Naive thymus-derived CD8-positive, alpha-beta T cell (primary cell): ENCODE results near the gene NDUFV1. TPM values are rescaled to one million over a fixed set of nuclear protein-coding genes. Genes with fewer than 3 reads are reported as not detected.
A peak's percentile ranks its signal among the peaks of the same experiment; 100 is the strongest.

Source experiments
- ATAC-seq, 2 donors: fragments of 150-1000 bp; cut with Tn5 transposase in 1 of 2; sonication (Bioruptor Pico), chemical (Tn5 transposase) in 1 of 2; 1 replicate in 1 of 2; 2 replicates in 1 of 2; pipeline ENCODE4 v1.10.0; 2021; ENCODE audit warnings: mild to moderate bottlenecking in 2 of 2, moderate library complexity in 2 of 2
- POLR2A ChIA-PET: fragments of 350-600 bp; sonication (Branson Sonifier 250); formaldehyde crosslinking; loops from one replicate; lab custom pipeline; 2021; ENCODE audit warnings: antibody characterized with exemption; lab: Charles Lee
- DNase-seq, 10 donors: peaks; one replicate each; pipeline versions ENCODE4 v3.0.0 to v3.0.0-alpha.2; 2020 to 2022
- H3K27ac Mint-ChIP-seq, 10 donors: one replicate each; pipeline ENCODE4 v1.8.0; 2020 to 2022; ENCODE audit warnings: mild to moderate bottlenecking in 10 of 10, mixed read lengths in 10 of 10, moderate library complexity in 4 of 10, inconsistent platforms in 1 of 10
- H3K27me3 Mint-ChIP-seq, 5 donors: one replicate each; pipeline ENCODE4 v1.8.0; 2021 to 2022; ENCODE audit warnings: mixed read lengths in 5 of 5
- H3K36me3 Mint-ChIP-seq, 3 donors: one replicate each; pipeline ENCODE4 v1.8.0; 2020 to 2022; ENCODE audit warnings: mixed read lengths in 3 of 3, mild to moderate bottlenecking in 2 of 3, inconsistent platforms in 1 of 3
- H3K4me1 Mint-ChIP-seq, 4 donors: one replicate each; pipeline ENCODE4 v1.8.0; 2021 to 2022; ENCODE audit warnings: mixed read lengths in 4 of 4
- H3K4me3 Mint-ChIP-seq, 10 donors: one replicate each; pipeline ENCODE4 v1.8.0; 2020 to 2022; ENCODE audit warnings: mild to moderate bottlenecking in 10 of 10, mixed read lengths in 10 of 10, moderate library complexity in 6 of 10, inconsistent platforms in 1 of 10
- H3K9me3 Mint-ChIP-seq, 9 donors: one replicate each; pipeline ENCODE4 v1.8.0; 2020 to 2022; ENCODE audit warnings: mixed read lengths in 9 of 9, mild to moderate bottlenecking in 3 of 9, inconsistent platforms in 1 of 9, moderate library complexity in 1 of 9
- polyA plus RNA-seq, 3 donors: library from polyadenylated mRNA; unstranded; fragments of 300-500 nt; fragmentation: Illumina TruSeq; gene quantifications; one replicate each; pipeline ENCODE4 v1.2.3, GENCODE V29; 2021
- total RNA-seq, 8 experiments: library from RNA in 2 of 8; stranded (reverse) in 2 of 8; gene quantifications; one replicate each; pipeline ENCODE4 v1.2.3 and lab custom pipeline; 2021 to 2026

Gene NDUFV1
- total and polyA plus RNA-seq, 5 experiments from 2014 or later, result 122 to 199 (median 123) TPM

- ATAC-seq (no peak), DNase-seq (no peak)
- H3K4me1 Mint-ChIP-seq, result peaks cover 4 to 26% (median 19%) of the 10 kb centered on the region in 4 donors
- peak overlapping the region in 9 of 10 donors; percentile 80 to 96 (median 92) for H3K27ac Mint-ChIP-seq
- H3K36me3 Mint-ChIP-seq, result peaks cover 0 to 22% (median 10%) of the 10 kb centered on the region in 3 donors
- no peaks in the 10 kb centered on the region for H3K9me3 Mint-ChIP-seq
- POLR2A ChIA-PET, result no interaction called here
- H3K4me3 Mint-ChIP-seq, result peak overlapping the region; percentile 79 to 96 (median 92)
- H3K27me3 Mint-ChIP-seq, result peaks cover 4 to 22% (median 5%) of the 10 kb centered on the region in 5 donors
Measured at GRCh38 chr11:67606093-67606491, 644 bp upstream of the NDUFV1 start.

DNA sequence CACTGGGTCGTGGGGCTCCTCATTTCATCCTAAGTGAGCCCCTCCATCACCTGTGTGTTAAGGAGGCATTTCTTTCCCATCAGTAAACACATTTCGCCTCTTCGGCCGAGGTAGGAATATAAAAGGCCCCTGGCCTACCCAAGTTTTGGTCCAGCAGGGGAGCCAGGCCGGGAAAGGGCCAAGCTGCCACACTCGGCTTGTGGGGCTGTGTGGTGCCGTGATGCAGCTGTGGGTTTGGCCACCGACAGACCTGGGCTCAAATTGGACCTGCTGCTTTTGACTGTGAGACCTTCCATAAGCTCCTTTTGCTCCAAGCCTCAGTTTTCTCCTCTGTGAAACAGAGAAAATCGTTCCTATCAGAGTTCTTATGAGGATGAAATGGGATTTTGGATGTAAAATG, 771 bp downstream of the NDUFV1 start:
- H3K27ac Mint-ChIP-seq, result peak overlapping the region; percentile 80 to 95 (median 91)
- DNase-seq (no peak), ATAC-seq (no peak)
- no peaks in the 10 kb centered on the region for H3K9me3 Mint-ChIP-seq
- H3K27me3 Mint-ChIP-seq, result peaks cover 0 to 16% (median 4%) of the 10 kb centered on the region in 5 donors
- POLR2A ChIA-PET, result interaction anchor here (1.3 kb wide), 1 partner anchor 8 kb away, joined by 3 read pairs; no protein-coding TSS in a partner anchor
- H3K4me1 Mint-ChIP-seq, result peaks cover 4 to 26% (median 19%) of the 10 kb centered on the region in 4 donors
- peaks cover 0 to 27% (median 10%) of the 10 kb centered on the region in 3 donors for H3K36me3 Mint-ChIP-seq
- peak overlapping the region; percentile 79 to 96 (median 92) for H3K4me3 Mint-ChIP-seq

GRCh38 chr11:67608486-67608885, 1.8 kb downstream of the NDUFV1 start:
- Mint-ChIP-seq H3K36me3 (peaks cover 0 to 29% (median 10%) of the 10 kb centered on the region in 3 donors), H3K27me3 (peaks cover 0 to 9% (median 0%) of the 10 kb centered on the region in 5 donors), H3K27ac (peak overlapping the region in 5 of 10 donors; percentile 24 to 66 (median 60)), H3K4me1 (peaks cover 5 to 30% (median 23%) of the 10 kb centered on the region in 4 donors), H3K9me3 (no peaks in the 10 kb centered on the region), H3K4me3 (peak overlapping the region; percentile 19 to 94 (median 86))
- DNase-seq, result no peak
- POLR2A ChIA-PET, result interaction anchor here (1.2 to 1.6 kb wide), 3 partner anchors 7 to 25 kb away, joined by 3 to 7 read pairs (median 3); partner anchors contain the start of genes GSTP1 and NUDT8
- no peak for ATAC-seq

DNA sequence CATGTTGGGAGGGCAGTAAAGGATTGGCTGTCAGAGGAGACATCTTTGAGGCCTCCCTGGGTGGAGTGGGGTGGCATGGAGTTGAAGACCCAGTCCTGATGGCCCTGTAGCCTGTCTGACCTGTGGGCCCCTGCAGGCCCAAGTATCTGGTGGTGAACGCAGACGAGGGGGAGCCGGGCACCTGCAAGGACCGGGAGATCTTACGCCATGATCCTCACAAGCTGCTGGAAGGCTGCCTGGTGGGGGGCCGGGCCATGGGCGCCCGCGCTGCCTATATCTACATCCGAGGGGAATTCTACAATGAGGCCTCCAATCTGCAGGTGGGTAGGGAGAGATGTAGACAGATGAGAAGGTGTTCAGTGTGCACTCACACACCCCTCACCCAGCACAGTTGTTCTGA, 2.6 kb downstream of the NDUFV1 start:
- Mint-ChIP-seq H3K9me3 (no peaks in the 10 kb centered on the region), H3K4me1 (peaks cover 9 to 38% (median 30%) of the 10 kb centered on the region in 4 donors), H3K4me3 (peak overlapping the region in 2 of 10 donors; percentile 15 to 24), H3K27me3 (peaks cover 0 to 5% (median 0%) of the 10 kb centered on the region in 5 donors), H3K27ac (peak overlapping the region in 2 of 10 donors; percentile 29 to 40), H3K36me3 (peaks cover 0 to 29% (median 10%) of the 10 kb centered on the region in 3 donors)
- POLR2A ChIA-PET, result interaction anchor here (1.2 to 1.6 kb wide), 2 partner anchors 21 to 26 kb away, joined by 3 to 7 read pairs; partner anchors contain the start of genes GSTP1 and NUDT8
- ATAC-seq (no peak), DNase-seq (no peak)

GRCh38 chr11:67610302-67610868, 3.6 kb downstream of the NDUFV1 start:
- Mint-ChIP-seq H3K36me3 (peaks cover 0 to 29% (median 10%) of the 10 kb centered on the region in 3 donors), H3K27ac (peak overlapping the region in 2 of 10 donors; percentile 7 to 48), H3K9me3 (no peaks in the 10 kb centered on the region), H3K27me3 (no peaks in the 10 kb centered on the region), H3K4me3 (no peak overlapping the region), H3K4me1 (peaks cover 13 to 49% (median 39%) of the 10 kb centered on the region in 4 donors)
- POLR2A ChIA-PET, result no interaction called here
- DNase-seq, result no peak
- no peak for ATAC-seq

DNA sequence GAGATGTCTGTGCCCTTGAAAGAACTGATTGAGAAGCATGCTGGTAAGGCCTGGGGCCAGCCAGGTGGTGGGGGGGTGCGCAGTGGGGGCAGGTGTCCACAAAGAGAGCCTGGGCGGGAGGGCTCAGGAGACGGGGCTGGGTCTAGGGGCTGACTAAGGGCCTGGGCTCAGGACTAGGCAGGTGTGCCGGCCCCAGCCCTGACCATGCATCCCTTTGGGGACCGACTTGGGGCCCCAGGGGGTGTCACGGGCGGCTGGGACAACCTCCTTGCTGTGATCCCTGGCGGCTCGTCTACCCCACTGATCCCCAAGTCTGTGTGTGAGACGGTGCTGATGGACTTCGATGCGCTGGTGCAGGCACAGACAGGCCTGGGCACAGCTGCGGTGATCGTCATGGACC, 4.4 kb downstream of the NDUFV1 start:
- Mint-ChIP-seq H3K36me3 (peaks cover 0 to 29% (median 10%) of the 10 kb centered on the region in 3 donors), H3K4me3 (no peak overlapping the region), H3K27me3 (no peaks in the 10 kb centered on the region), H3K4me1 (peaks cover 14 to 51% (median 40%) of the 10 kb centered on the region in 4 donors), H3K27ac (peak overlapping the region in 1 of 10 donors; percentile 31), H3K9me3 (no peaks in the 10 kb centered on the region)
- ATAC-seq (no peak), DNase-seq (no peak)
- POLR2A ChIA-PET, result no interaction called here

- Mint-ChIP-seq H3K27me3 (no peaks in the 10 kb centered on the region), H3K9me3 (no peaks in the 10 kb centered on the region), H3K36me3 (peaks cover 0 to 29% (median 10%) of the 10 kb centered on the region in 3 donors), H3K4me3 (peak overlapping the region in 2 of 10 donors; percentile 7 to 10), H3K4me1 (peaks cover 14 to 51% (median 40%) of the 10 kb centered on the region in 4 donors), H3K27ac (peak overlapping the region in 8 of 10 donors; percentile 43 to 97 (median 60))
- DNase-seq (no peak), ATAC-seq (no peak)
- POLR2A ChIA-PET, result interaction anchor here (3.1 kb wide), 1 partner anchor 29 kb away, joined by 12 read pairs; the partner anchor contains the start of gene GSTP1
Measured at GRCh38 chr11:67611704-67612587, 5.2 kb downstream of the NDUFV1 start.

GRCh38 chr11:67612751-67613150, 6.0 kb downstream of the NDUFV1 start:
- DNase-seq (no peak), ATAC-seq (no peak)
- peak overlapping the region in 1 of 10 donors; percentile 7 for H3K4me3 Mint-ChIP-seq
- H3K27ac Mint-ChIP-seq, result peak overlapping the region; percentile 22 to 98 (median 87)
- H3K27me3 Mint-ChIP-seq, result no peaks in the 10 kb centered on the region
- H3K36me3 Mint-ChIP-seq, result peaks cover 0 to 29% (median 10%) of the 10 kb centered on the region in 3 donors
- POLR2A ChIA-PET, result interaction anchor here (0.6 to 3.1 kb wide), 2 partner anchors 30 to 277 kb away, joined by 3 to 12 read pairs; partner anchors contain the start of gene GSTP1
- H3K4me1 Mint-ChIP-seq, result peaks cover 14 to 52% (median 36%) of the 10 kb centered on the region in 4 donors
- no peaks in the 10 kb centered on the region for H3K9me3 Mint-ChIP-seq

DNA sequence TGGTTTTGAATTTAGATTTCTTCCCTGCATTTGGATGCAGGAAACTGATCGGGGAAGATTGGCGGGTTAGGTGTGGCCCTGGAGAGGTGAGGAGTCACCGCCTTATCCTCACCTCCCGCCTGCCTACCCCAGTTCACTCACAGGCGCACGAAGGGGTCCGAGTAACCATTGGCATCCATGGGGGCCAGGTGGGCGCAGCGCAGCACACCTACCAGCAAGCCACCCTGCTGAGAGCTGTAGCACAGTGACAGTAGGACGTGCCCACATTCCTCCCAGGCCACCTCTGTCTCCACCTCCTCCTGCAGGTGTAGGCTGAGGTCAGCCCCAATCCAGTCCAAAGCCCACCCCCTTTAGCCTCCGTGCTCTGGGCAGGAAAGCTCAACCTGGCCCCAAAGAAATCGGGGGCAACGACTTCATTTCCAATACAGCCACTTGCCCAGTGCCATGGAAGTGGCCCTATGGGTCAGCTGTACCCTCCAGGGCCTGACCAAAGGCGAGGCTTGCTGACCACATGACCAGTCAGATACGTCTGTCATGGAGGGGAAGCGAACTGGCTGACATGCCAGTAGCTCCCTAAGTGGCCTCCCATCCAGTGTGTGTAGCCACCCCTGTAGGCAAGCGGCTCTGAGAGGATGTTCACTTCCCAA, 6.7 kb downstream of the NDUFV1 start:
- H3K4me1 Mint-ChIP-seq, result peaks cover 14 to 45% (median 33%) of the 10 kb centered on the region in 4 donors
- H3K27ac Mint-ChIP-seq, result peak overlapping the region; percentile 94 to 99 (median 97)
- H3K9me3 Mint-ChIP-seq, result no peaks in the 10 kb centered on the region
- ATAC-seq (no peak), DNase-seq (no peak)
- peak overlapping the region; percentile 68 to 88 (median 84) for H3K4me3 Mint-ChIP-seq
- peaks cover 0 to 26% (median 10%) of the 10 kb centered on the region in 3 donors for H3K36me3 Mint-ChIP-seq
- no peaks in the 10 kb centered on the region for H3K27me3 Mint-ChIP-seq
- POLR2A ChIA-PET, result interaction anchor here (0.5 to 3.1 kb wide), 7 partner anchors 8 to 212 kb away, joined by 3 to 12 read pairs (median 3); partner anchors contain the start of genes GSTP1, NUDT8, PPP1CA and TMEM134

DNA sequence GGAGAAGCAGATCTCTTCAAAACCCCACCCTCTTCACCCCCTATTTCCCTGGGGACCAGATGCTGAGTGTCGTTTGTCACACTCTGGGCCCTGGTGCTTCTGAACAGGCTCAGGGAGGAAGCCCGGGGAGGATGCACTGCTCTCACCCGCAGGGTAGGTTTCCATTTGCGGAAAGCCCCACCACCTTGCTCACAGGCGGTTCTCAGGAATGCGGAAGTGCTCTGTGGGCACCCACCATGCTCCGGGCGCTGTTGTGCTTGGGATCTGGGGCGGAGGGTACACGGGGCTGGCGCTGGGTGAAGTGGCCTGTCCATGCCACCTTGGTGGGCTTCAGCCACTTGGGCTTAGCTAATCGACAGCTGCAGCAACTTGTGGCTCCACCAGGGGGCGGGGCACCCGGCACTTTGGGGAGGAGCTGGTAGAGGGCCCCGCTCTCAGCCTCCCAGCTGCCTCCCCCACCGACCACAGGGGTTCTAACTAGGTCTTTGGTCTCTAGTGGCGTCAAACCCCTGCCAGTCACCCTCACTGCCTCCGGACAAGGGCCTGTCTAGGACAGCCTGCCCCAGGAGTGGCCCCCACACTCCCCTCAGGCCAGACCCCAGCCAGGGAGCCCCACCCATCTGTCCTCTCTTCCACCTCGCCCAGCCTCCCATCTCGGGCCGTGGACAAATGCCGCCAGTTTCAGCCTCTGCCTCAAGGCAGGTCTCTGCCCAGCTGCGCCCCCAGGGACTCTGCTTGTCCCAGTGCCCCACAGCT, 7.4 kb downstream of the NDUFV1 start:
- Mint-ChIP-seq H3K4me1 (peaks cover 13 to 41% (median 33%) of the 10 kb centered on the region in 4 donors), H3K27ac (peak overlapping the region; percentile 94 to 99 (median 97)), H3K27me3 (no peaks in the 10 kb centered on the region), H3K9me3 (no peaks in the 10 kb centered on the region), H3K4me3 (peak overlapping the region; percentile 68 to 88 (median 84)), H3K36me3 (peaks cover 0 to 19% (median 8%) of the 10 kb centered on the region in 3 donors)
- POLR2A ChIA-PET, result interaction anchor here (0.5 to 3.1 kb wide), 7 partner anchors 9 to 213 kb away, joined by 3 to 12 read pairs (median 3); partner anchors contain the start of genes GSTP1, NUDT8 and PPP1CA
- ATAC-seq, result peak; percentile 87 to 94
- peak; percentile 68 to 88 (median 80) for DNase-seq
